Stimulated activated CD4-positive, alpha-beta T cell treated with anti-CD3 and anti-CD28 coated beads, Interleukin-4, amount 100 ng/mL, for 48 hours (primary cell): Measurements from ENCODE around the gene PSMA7.
A peak's percentile ranks its signal among the peaks of the same experiment; 100 is the strongest.

ENCODE experiments used
- DNase-seq, 2 donors: peaks; one replicate each; pipeline ENCODE4 v3.0.0-alpha.2; 2020; ENCODE audit warnings: low read depth in 2 of 2

PSMA7 gene

GRCh38 chr20:62171245-62171644, 28.1 kb upstream of the PSMA7 start:
- DNase-seq: no peak

- no peak for DNase-seq
Observed at GRCh38 chr20:62170536-62170935, 27.3 kb upstream of the PSMA7 start.

- no peak for DNase-seq
Observed at GRCh38 chr20:62168890-62169435, 25.8 kb upstream of the PSMA7 start.

- no peak for DNase-seq
Observed at GRCh38 chr20:62168061-62168460, 24.9 kb upstream of the PSMA7 start.

GRCh38 chr20:62167474-62167873, 24.3 kb upstream of the PSMA7 start:
- no peak for DNase-seq

- DNase-seq: no peak
Observed at GRCh38 chr20:62165762-62166399, 22.7 kb upstream of the PSMA7 start.

GRCh38 chr20:62164879-62165761, 21.9 kb upstream of the PSMA7 start:
- no peak for DNase-seq

GRCh38 chr20:62163986-62164762, 21.0 kb upstream of the PSMA7 start:
- no peak for DNase-seq

GRCh38 chr20:62163485-62163865, 20.3 kb upstream of the PSMA7 start:
- DNase-seq: no peak

GRCh38 chr20:62162765-62163484, 19.7 kb upstream of the PSMA7 start:
- no peak for DNase-seq

- no peak for DNase-seq
Observed at GRCh38 chr20:62161347-62161746, 18.2 kb upstream of the PSMA7 start.

GRCh38 chr20:62160876-62161275, 17.7 kb upstream of the PSMA7 start:
- no peak for DNase-seq

GRCh38 chr20:62160253-62160652, 17.1 kb upstream of the PSMA7 start:
- DNase-seq: no peak

- DNase-seq: peak; percentile 59 to 76
Observed at GRCh38 chr20:62159839-62160238, 16.6 kb upstream of the PSMA7 start.

GRCh38 chr20:62159052-62159451, 15.9 kb upstream of the PSMA7 start:
- no peak for DNase-seq

- no peak for DNase-seq
Observed at GRCh38 chr20:62158541-62158940, 15.3 kb upstream of the PSMA7 start.

GRCh38 chr20:62158088-62158400, 14.8 kb upstream of the PSMA7 start:
- DNase-seq: no peak

- no peak for DNase-seq
Observed at GRCh38 chr20:62157387-62158087, 14.3 kb upstream of the PSMA7 start.

- DNase-seq: peak; percentile 60 to 68
Observed at GRCh38 chr20:62156592-62157386, 13.6 kb upstream of the PSMA7 start.

- DNase-seq: no peak
Observed at GRCh38 chr20:62156254-62156556, 13.0 kb upstream of the PSMA7 start.
